SK-N-MC (cell line): ENCODE results near the gene LPXN.

Experiments used
- EZH2 ChIP-seq: fragments of 200-600 bp; sonication (generic); IDR thresholded peaks from one replicate; pipeline ENCODE4 v1.6.1; 2017; ENCODE audit warnings: antibody characterized with exemption
- FOXP2 ChIP-seq: optimal IDR thresholded peaks from 2 replicates; pipeline ENCODE3; 2011; ENCODE audit warnings: mild to moderate bottlenecking, moderate library complexity; ENCODE audit not compliant: insufficient read depth; ENCODE audit errors: extremely low read length, control extremely low read depth
- POLR2AphosphoS5 ChIP-seq: IDR thresholded peaks from 2 replicates; pipeline ENCODE4 v1.6.1; 2012; ENCODE audit warnings: mild to moderate bottlenecking, low read depth, low read length, borderline replicate concordance

- TF ChIP-seq POLR2AphosphoS5 (no peak), EZH2 (no peak), FOXP2 (no peak)
These were observed 88.5 kb downstream of the LPXN start for GRCh38 chr11:58487170-58487569.
